HG02973 (cell line): ENCODE data around the gene DAPK2.
"Not testable (repeated sequence)": the region's sequence is repeated elsewhere in the genome, so short reads cannot be mapped to it uniquely, and the experiment has no call there.

Experiments used
- ATAC-seq: cut with Tn5 transposase; IDR thresholded peaks from one replicate; pipeline ENCODE4 v1.9.1; 2021; ENCODE audit warnings: moderate library complexity; ENCODE audit not compliant: unreplicated experiment

The DAPK2 gene

DNA sequence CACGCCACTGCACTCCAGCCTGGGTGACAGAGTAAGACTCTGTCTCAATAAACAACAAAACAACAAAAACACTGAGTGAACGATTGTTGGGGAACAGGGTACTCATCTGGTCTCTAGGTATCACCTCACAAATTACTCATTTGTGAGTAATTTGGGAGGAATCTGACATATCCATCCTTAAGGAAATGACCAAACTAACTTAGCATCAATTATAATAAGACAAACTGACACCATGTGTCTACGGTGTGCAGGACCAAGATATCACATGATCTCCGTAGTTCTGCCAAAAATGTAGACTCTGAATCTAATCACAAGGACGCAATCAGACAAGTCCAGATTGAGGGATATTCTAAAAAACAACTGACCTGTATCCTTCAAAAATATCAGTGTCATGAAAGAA, 12.0 kb upstream of the DAPK2 start:
- no peak for ATAC-seq

DNA sequence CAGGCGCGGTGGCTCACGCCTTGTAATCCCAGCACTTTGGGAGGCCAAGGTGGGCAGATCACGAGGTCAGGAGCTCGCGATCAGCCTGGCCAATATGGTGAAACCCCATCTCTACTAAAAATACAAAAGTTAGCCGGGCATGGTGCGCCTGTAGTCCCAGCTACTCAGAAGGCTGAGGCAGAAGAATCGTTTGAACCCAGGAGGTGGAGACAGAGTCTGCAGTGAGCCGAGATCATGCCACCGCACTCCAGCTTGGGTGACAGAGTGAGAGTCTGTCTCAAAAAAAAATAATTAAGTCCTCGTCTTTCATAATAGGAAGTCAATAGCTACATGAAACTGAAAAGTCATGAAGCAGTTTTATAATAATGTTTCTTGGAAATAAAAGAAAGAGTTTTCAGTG, 7.4 kb upstream of the DAPK2 start:
- not testable (repeated sequence) for ATAC-seq

DNA sequence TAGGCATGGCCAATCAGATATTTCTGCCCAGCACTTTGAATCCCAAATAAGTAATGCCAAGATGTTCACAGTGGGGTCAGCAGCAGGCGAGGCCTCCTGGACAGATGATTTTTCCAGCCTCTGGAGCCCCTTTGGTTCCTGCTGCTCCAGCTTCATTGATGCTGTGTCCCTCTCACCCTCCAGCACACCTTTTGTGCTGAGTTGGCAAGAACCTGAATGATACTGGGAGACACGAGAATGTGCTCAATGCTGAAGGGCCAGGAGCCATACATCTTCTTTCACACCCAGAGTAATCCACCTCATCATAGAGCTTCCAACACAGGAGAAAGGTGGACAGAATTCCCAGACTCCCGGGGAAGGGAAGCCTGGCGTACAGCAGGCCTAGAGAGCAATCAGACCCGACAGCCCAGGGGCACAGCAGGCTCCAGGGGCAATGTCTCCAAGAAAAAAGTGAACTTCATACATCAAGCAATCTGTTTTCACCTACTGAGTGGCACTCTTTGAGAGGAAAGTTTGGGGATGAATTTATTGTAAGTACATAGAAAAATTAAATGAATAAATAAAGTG, 6.7 kb upstream of the DAPK2 start:
- no peak for ATAC-seq

DNA sequence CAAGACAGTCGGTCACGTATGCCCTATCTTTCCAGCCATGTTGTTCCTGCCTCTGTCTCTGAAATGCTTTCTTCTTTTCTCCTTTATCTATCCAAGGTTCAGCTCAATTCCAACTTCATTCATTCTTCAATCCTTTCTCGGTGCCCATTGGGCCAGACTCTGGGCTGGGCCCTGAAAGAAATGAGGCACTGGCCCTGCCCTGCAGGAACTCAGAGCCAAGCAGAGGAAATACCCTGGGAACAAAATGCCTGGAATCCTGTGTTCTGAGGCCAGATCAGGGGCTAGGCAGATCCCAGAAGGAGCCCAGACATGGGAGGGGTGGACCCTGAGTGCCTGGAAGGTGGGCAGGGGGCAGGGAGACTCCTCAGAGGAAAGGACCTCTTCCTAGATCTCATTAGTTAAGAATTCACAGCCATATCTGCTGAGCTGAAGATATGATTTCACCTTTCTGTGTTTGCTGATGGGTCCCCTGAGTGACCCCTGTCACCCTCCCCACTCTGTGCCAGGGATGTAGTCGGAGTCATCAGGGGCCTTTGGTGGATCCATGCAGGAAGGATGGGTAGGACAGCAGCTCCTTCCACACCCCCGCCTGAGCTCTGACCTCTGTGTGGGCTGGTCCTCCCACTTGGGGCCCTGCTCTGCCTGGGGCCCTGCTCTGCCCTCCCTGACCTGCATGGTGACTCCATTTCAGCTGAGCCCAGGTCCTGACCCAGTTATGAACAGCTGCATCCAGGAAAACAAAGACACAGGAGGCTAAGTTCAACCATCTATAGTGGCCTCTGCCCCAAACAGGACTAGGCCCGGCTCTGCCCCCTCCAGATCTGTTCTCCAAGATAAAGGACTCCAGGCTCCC, 5.3 kb upstream of the DAPK2 start:
- ATAC-seq = no peak

DNA sequence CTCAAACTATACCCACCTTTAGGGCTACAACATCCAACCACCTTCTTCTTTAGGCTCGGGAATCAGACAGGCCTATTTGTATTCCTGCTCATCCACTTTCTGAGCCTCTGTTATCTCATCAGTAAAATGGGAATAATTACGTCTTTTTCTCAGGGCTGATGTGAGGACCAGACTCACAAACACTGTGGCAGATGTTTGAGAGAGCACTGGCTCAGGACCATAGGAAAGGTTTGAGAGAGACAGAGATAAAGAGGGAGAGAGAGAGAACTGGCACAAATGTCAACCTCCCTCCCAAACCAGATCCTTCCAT, 4.8 kb upstream of the DAPK2 start:
- ATAC-seq = no peak

DNA sequence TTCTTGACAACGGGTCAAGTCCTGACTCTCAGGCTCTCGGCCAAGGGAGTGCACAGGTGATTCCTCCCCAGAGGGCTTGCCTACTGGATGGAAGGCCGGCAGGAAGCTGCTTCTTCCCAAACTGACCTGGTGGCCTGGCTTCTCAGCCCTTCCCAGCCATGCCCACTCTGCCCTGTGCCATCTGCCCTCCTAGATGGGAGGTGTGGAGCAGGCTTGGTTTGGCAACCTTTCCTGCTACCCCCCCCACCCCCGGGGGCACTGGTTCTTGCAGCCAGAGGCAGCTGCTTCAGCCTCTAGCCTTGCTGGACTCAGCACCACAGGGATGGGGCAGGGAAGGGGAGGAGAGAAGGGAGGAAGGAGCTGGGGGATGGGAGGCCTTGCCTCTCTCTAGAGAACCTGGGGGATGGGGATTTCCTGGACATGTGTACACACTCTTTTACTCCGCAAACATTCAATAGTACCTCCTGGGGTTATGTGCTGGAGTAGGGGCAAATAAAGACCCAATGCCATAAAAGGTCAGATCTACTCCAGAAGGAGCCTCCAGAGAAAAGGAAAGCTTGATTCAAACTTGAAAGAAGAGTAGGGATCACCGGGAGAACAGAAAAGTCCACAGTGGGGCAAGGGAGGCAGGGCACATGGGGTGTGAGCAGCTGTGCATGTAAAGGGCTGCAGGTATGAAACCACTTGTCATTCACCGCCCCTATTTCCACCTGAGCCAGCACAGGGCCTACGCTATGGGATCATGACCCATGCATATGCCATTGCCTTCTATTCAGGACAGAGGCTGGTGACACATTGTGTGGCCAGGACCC, 4.2 kb upstream of the DAPK2 start:
- ATAC-seq = no peak

DNA sequence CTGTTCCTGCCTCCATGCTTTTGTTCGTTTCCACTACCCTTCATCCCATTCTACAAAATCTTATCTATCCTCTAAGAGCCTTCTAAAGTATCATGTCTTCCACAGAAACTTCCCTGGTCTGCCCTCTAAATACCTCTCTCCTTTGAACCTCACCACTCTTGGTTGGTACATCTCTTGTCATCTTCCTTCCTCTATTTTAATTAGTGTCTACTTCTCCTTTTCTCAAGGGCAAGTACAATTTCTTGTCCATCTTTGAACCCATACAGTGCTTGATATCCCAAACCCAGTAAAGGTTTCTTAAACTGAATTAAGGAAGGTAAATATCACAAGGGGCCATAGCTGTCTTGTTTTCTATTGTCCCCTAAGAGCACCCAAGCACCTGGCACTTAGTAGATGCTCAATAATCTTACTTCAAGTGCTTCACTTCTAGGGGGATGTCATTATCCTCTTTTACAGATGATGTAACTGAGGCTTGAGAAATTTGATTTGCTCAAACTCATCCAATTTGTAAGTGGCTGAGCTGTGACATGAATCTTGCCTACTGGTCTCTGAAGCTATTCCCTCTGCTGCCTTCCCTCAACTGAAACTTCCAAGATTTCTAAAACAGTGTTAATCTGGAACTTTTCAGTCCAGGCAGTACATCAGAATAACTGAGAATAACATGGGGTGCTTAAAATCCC, 2.6 kb upstream of the DAPK2 start:
- ATAC-seq = no peak

DNA sequence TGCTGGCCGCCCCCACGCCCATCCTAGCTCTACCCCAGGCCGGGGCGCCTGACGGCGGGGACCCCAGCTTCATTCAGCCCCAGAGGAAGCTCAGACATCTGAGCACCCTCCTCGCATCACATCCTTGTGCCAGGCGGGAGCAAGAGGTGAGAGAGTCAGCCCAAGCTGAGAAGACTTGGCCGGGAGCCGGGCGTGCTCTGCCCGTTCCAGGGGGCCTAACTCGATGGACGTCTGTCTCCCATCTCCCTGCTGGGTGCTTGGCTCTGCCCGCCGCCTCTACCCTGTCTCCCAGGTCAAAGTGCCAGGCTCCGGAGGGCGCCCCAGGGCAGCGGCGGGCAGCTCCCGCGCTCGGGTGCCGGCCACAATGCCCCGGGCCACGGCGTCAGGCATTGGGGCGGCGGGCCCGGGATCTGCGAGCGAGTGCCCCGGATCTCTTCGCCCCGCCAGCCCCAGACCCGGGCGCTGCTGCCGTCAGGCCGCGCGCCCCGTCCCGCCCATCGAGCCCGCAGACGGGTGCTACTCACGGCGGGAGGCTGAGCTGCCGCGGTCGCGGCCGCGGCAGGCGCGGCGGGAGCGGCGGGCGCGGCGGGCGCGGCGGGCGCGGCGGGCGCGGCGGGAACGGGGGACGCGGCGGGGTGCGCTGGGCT, 388 bp downstream of the DAPK2 start:
- no peak for ATAC-seq

DNA sequence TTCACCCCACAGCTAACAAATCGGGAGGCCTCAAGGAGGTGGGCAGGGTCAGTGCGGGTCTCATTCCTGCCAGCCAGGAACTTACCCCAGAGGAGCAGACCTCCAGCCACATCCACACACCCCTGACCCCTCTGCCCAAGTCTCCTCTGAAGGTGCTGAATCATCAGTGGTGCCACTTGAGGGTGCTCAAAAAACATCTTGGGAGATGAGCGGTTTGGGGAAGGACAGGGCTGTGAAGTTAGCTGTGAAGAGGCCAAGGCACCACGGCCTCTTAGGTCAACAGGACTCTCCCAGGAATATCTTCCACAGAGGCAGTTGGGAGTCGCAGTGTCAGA, 1.2 kb downstream of the DAPK2 start:
- no peak for ATAC-seq

DNA sequence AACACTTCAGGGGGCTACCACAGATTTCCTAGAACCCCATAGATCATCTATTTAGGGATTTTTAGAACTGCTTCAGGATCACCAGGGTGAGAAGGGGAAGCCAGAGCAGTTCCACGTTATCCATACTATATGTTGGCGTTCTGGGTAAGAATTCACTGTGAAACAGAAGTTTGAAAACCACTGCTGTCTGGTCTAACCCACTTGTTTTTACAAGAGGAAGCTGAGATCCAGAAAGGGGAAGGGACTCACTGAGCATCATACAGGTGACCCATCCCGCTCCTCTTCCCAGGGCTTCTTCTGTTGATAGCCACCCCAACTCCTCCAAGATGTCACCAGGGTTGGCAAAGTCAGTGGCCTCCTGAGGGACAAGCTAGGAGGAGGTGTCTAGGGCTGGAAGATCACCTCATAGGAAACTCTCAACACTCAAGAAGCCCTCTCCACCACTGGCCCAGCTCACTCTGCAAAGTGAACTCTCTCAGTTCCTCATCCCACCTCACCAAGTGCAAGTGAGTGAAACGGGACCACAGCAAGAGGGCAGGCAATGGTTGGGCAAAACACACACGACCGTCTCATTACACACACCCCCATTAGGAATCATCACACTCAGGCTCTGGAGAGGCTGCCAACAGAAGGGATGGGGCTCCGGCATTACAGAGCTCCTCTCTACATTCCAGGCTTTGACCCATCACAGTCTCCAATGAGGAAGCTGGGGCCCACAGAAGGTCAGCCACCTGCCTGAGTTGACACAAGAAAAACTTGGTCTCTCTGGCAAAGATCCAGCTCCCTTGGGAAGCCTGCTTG, 1.8 kb downstream of the DAPK2 start:
- no peak for ATAC-seq

DNA sequence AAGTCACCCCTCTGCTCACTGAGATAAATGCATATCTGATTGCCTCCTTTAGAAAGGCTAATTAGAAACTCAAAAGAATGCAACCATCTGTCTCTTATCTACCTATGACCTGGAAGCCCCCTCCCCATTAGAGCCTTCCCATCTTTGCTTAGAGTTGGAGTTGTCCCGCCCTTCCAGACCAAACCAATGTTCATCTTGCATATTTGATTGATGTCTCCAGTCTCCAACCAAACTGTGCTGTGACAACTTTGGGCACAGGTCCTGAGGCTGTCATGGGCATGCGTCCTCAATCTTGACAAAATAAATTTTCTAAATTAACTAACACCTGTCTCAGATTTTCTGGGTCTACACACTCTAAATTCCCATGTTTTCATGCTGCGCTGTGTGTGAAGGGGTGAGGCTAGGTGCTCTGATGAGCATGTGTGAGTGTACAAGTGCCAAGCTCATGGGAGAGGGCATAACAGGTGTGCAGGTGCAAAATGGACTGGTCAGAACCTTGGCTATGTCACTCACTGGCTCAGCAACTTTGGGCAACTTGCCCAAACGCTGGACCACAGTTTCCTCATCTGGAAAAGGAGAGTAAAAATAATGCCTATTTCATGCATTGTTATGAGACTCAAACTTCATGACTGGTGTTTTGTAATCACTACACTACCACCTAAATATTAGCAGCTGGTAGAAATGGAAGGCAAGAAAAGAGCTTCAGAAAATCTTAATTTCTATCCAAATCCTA, 7.2 kb downstream of the DAPK2 start:
- ATAC-seq = no peak

DNA sequence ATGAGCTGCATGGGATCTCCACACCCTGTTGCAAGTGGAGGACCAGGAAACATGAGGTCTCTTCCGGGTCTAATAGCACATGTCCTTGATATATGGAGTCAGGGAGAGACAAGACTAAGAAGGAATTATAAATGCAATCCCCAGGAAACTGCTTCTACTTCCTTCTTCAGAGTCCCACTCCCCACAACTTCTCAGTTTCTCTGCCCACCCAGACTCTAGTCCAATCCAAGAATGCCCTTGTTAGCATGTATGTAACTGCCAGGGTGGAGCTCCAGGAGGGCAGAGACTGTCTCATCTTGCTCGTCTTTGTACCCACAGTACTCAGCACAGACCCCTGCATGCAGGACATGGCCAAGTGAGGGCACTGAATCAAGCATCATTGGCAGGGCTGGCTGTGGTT, 8.3 kb downstream of the DAPK2 start:
- ATAC-seq = no peak

DNA sequence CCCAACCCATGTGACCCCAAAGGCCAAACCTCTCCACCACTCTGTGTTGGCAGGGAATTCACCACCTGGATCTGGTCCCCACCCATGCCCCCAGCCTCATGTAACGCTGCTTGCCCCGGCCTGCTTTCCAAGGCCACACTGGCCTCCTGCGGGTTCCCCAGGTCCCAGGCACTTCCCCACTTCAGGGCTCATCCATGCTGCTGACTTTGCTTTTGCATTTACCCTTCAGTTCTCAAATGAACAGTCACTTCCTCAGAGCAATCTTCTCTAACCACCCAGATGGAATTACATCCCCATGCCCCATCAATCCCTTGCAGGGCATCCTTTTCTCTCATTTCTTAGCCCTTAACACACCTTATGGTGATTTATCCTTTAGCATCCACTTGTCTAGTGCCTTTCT, 9.2 kb downstream of the DAPK2 start:
- no peak for ATAC-seq

DNA sequence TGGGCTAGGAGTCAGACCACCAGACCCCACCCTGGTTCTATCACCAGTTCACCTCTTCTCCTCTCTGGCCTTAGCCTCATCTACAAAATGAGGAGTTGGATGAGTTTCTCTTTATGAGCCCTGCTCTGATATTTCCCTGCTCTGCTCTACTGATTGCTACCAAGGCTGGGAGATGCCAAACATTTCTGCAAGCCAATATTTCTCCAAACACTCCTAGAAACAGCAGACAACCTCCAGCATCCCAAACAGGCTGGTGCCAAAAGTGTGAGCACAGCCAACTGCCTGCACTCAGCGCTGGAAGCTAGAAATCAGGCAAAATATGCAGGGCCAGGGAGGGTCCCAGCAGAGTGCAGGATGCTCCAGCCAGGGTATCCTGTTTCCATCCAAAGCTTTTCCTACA, 10.8 kb downstream of the DAPK2 start:
- no peak for ATAC-seq

DNA sequence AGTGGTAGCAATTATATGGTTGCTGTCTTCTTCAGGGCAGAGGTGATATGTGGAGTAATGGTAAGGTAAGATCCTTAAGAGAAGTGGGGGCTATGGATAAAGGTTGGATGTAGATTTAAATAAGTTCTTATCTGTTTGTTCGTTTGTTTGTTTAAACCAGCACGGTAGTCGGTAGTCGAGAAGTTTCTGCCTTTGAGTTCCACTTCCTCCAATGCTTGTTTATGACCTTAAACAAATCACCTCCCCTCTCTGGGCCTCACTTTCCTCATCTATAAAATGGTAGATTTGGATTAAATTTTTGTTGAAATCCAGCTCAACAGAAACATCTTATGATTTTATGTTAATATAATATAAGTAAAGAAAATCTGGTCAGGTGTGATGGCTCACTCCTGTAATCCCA, 11.8 kb downstream of the DAPK2 start:
- no peak for ATAC-seq

DNA sequence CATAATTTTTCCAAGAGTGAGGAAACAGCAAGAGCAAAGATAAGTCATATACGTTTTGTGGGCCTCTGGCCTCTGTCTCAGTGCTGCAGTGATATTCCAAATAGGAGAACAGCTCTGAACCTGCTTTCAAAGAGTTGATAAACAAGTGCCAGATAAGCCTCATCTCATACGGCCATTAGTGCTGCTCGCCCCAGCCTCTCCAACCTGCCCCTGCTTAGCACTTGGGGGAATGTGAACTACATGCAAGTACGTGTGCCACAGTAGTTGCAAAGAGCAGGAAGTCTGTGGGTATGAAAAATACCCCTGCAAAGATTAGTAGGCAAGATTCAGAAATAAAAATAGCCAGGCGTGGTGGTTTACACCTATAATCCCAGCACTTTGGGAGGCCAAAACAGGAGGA, 14.0 kb downstream of the DAPK2 start:
- ATAC-seq = no peak

DNA sequence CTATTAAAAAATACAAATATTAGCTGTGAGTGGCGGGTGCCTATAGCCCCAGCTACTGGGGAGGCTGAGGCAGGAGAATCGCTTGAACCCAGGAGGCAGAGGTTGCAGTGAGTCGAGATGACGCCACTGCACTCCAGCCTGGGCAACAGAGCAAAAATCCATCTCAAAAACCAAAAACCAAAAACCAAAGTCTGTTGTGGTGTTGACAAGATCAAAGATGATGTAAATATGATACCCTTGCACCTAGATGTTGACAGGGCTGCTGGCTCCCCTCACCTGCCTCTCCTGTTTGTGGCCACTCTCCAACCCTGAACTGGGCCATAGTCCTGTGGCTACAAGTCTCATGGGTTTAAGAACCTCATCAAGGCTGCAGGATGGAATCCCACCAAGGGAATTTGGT, 16.2 kb downstream of the DAPK2 start:
- no peak for ATAC-seq

DNA sequence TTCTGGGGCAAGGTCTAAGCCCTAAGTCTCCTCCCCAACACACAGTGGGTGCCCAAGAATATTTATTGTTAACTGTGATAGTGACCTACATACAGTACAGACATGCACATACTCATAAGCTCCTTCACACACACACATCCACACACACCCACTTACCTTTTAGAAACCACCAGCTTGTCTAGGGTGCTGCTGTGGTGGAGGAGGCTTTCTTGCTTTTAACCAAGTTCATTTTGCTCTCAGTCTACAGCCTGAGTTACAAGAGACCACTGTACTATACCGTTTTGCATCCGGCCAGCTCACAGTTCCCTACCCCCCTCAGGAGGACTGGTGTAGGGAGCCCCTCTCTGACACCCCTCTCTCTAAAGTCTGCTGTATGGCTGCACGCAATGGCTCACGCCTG, 16.7 kb downstream of the DAPK2 start:
- ATAC-seq = no peak

DNA sequence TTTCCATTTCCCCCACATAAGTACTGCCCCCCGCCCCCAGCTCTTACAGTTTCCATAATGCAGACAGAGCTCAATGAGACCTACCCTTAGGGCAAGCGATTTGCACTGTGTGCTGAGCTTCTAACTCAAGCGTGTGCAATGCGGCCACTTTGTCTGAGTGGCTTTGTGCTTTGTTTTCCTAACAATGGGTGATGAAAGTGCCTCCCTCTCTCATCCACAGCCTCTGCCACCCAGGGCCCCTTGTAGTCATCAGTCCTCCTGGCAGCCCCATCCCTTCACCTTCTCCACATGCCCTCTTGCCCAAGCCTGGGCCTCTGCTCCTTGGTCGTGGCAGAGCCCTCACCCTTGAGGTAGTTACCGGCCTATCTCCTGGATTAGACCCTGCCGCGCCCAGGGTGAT, 17.2 kb downstream of the DAPK2 start:
- ATAC-seq = no peak

DNA sequence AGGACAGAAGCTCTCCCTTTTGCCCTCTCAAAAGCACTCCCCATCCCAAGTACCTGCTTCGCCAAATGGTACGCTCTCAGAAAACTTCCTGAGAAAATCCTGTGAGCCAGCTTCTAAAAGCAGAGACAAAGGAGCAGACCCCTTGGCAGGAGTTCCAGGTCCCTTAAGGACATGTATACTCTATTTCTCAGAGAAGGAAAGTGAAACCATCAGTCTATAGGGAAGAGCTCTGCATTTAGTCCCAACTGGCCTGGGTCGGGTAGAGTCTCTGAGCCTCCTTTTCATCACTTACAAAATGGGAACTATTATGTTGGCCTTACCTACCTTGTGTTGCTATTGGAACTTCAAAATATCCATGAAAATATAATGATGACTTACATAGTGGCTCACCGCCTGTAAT, 19.7 kb downstream of the DAPK2 start:
- ATAC-seq = no peak
